A549 (cell line): ENCODE measurements around the gene XPNPEP1.

Source experiments
- CHD2 ChIP-seq: fragments of 150-350 bp; IDR thresholded peaks from 2 replicates; pipeline ENCODE4 v1.6.1; 2014; ENCODE audit warnings: low read length; ENCODE audit not compliant: partially characterized antibody
- CTCF ChIP-seq: fragments of >200 bp; sonication (Bioruptor Twin); formaldehyde crosslinking; IDR thresholded peaks from 3 replicates; pipeline ENCODE4 v1.5.1; 2016
- EP300 ChIP-seq, 2 experiments: fragments of >200 bp; sonication (Bioruptor Twin); formaldehyde crosslinking; IDR thresholded peaks; 2 replicates in 1 of 2; 3 replicates in 1 of 2; pipeline ENCODE4 v1.6.1; 2016 to 2017
- HDAC2 ChIP-seq: fragments of 200-600 bp; sonication (generic); IDR thresholded peaks from 2 replicates; pipeline ENCODE4 v1.6.1; 2016
- HOXB5 ChIP-seq: fragments of 250-450 bp; sonication (Bioruptor Pico); IDR thresholded peaks from 2 replicates; pipeline ENCODE4 v1.5.0; 2020; ENCODE audit warnings: mild to moderate bottlenecking, moderate library complexity
- JUN ChIP-seq, 2 experiments: fragments of >200 bp; sonication (Bioruptor Twin); formaldehyde crosslinking; IDR thresholded peaks; 2 replicates in 1 of 2; 3 replicates in 1 of 2; pipeline ENCODE4 v1.6.1; 2016 to 2017
- MAX ChIP-seq: IDR thresholded peaks from 2 replicates; pipeline ENCODE4 v1.6.1; 2012
- MYC ChIP-seq: IDR thresholded peaks from 2 replicates; pipeline ENCODE4 v1.6.1; 2012; ENCODE audit warnings: mild to moderate bottlenecking, inconsistent platforms, low read length, improper control_type of control experiment, borderline replicate concordance
- RARB ChIP-seq: fragments of 250-450 bp; sonication (Bioruptor Pico); IDR thresholded peaks from 2 replicates; pipeline ENCODE4 v1.8.0; 2021; ENCODE audit warnings: mild to moderate bottlenecking, moderate library complexity
- RFX5 ChIP-seq: fragments of 450-650 bp; IDR thresholded peaks from 2 replicates; pipeline ENCODE4 v1.7.1; 2014; ENCODE audit warnings: antibody characterized with exemption, mild to moderate bottlenecking, moderate library complexity
- SMC3 ChIP-seq: fragments of >200 bp; sonication (Bioruptor Twin); formaldehyde crosslinking; IDR thresholded peaks from 3 replicates; pipeline ENCODE4 v1.6.1; 2018; ENCODE audit warnings: inconsistent platforms
- SREBF2 ChIP-seq: fragments of 450-650 bp; IDR thresholded peaks from 2 replicates; pipeline ENCODE4 v1.6.1; 2014; ENCODE audit warnings: mild to moderate bottlenecking, moderate library complexity
- USF2 ChIP-seq: fragments of 450-650 bp; IDR thresholded peaks from 2 replicates; pipeline ENCODE4 v1.6.1; 2014; ENCODE audit warnings: antibody characterized with exemption
- ZSCAN20 ChIP-seq: fragments of 250-450 bp; sonication (Bioruptor Pico); IDR thresholded peaks from 2 replicates; pipeline ENCODE4 v1.8.0; 2022; ENCODE audit warnings: mild to moderate bottlenecking, moderate library complexity

GRCh38 chr10:109895848-109896247 lies 27.5 kb downstream of the XPNPEP1 start:
- no peak for TF ChIP-seq CTCF
- no peak for TF ChIP-seq MYC
- no peak for TF ChIP-seq ZSCAN20
- no peak for TF ChIP-seq EP300 (IDR thresholded peaks at IDR 0.05)
- no peak for TF ChIP-seq SREBF2
- no peak for TF ChIP-seq MAX
- no peak for TF ChIP-seq HOXB5 (CRISPR knock-in tag)
- TF ChIP-seq SMC3, result no peak
- no peak for TF ChIP-seq RARB (CRISPR knock-in tag)
- TF ChIP-seq JUN (IDR thresholded peaks at IDR 0.05), result no peak
- TF ChIP-seq USF2, result no peak
- TF ChIP-seq CHD2, result no peak
- TF ChIP-seq RFX5, result no peak
- no peak for TF ChIP-seq HDAC2
